ENCODE data around the gene NTM.

Gene NTM

DNA sequence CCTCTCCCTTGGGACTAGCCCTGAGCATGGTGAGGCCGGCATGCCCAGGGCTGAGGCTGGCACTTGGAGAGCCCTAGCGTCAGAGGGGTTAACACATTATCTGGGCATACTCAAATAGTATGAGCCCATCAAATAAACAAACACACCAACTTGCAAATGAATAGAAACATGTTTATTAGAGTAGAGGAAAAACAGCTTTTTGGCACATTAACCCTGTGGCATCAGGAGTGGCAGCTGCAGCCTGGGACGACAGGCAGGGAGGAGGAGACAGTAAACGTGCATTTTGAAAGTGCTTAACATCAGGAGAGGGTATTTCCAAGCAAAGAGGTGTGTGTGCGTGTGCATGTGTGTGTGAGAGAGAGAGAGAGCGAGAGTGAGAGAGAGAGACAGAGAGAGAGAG, 684.9 kb downstream of the NTM start:
- H3K27me3 ChIP-seq, result no peaks in the 10 kb centered on the region
- no peaks in the 10 kb centered on the region for H3K4me1 ChIP-seq
- no peaks in the 10 kb centered on the region; the same call in 1 of the 2 replicates for H3K9me3 ChIP-seq
- TF ChIP-seq, protein P1, sequence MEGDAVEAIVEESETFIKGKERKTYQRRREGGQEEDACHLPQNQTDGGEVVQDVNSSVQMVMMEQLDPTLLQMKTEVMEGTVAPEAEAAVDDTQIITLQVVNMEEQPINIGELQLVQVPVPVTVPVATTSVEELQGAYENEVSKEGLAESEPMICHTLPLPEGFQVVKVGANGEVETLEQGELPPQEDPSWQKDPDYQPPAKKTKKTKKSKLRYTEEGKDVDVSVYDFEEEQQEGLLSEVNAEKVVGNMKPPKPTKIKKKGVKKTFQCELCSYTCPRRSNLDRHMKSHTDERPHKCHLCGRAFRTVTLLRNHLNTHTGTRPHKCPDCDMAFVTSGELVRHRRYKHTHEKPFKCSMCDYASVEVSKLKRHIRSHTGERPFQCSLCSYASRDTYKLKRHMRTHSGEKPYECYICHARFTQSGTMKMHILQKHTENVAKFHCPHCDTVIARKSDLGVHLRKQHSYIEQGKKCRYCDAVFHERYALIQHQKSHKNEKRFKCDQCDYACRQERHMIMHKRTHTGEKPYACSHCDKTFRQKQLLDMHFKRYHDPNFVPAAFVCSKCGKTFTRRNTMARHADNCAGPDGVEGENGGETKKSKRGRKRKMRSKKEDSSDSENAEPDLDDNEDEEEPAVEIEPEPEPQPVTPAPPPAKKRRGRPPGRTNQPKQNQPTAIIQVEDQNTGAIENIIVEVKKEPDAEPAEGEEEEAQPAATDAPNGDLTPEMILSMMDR (IDR thresholded peaks at IDR 0.05; ENCODE audit: low read depth, low read length), result no peak
- H3K36me3 ChIP-seq, result no peaks in the 10 kb centered on the region
- no peak overlapping the region for H3K4me3 ChIP-seq (ENCODE audit: low read depth, low read length)
- DNase-seq, result no peak

- no peaks in the 10 kb centered on the region; the same call in 1 of the 2 replicates for H3K9me3 ChIP-seq
- DNase-seq, result no peak
- TF ChIP-seq, protein P1 (IDR thresholded peaks at IDR 0.05; ENCODE audit: low read depth, low read length), result no peak
These were observed 686.3 kb downstream of the NTM start for GRCh38 chr11:132056689-132057088.

GRCh38 chr11:132057266-132057665, 686.9 kb downstream of the NTM start:
- TF ChIP-seq, protein P1 (IDR thresholded peaks at IDR 0.05; ENCODE audit: low read depth, low read length), result no peak
- no peak overlapping the region for H3K4me3 ChIP-seq (ENCODE audit: low read depth, low read length)
- DNase-seq, result no peak

More at GRCh38 chr11:132056689-132057088, 686.3 kb downstream of the NTM start:
- Histone ChIP-seq H3K27me3 (no peaks in the 10 kb centered on the region), H3K4me1 (no peaks in the 10 kb centered on the region), H3K4me3 (ENCODE audit: low read depth, low read length) (no peak overlapping the region), H3K36me3 (no peaks in the 10 kb centered on the region)

GRCh38 chr11:132058211-132058772, 687.9 kb downstream of the NTM start:
- H3K4me1 ChIP-seq, result no peaks in the 10 kb centered on the region
- no peaks in the 10 kb centered on the region; the same call in 1 of the 2 replicates for H3K9me3 ChIP-seq
- H3K36me3 ChIP-seq, result no peaks in the 10 kb centered on the region
- no peak overlapping the region for H3K4me3 ChIP-seq (ENCODE audit: low read depth, low read length)
- TF ChIP-seq, protein P1 (IDR thresholded peaks at IDR 0.05; ENCODE audit: low read depth, low read length), result no peak
- no peaks in the 10 kb centered on the region for H3K27me3 ChIP-seq
- DNase-seq, result no peak

More at GRCh38 chr11:132057266-132057665, 686.9 kb downstream of the NTM start:
- H3K36me3 ChIP-seq, result no peaks in the 10 kb centered on the region
- H3K27me3 ChIP-seq, result no peaks in the 10 kb centered on the region
- no peaks in the 10 kb centered on the region for H3K4me1 ChIP-seq
- H3K9me3 ChIP-seq, result no peaks in the 10 kb centered on the region; the same call in 1 of the 2 replicates

DNA sequence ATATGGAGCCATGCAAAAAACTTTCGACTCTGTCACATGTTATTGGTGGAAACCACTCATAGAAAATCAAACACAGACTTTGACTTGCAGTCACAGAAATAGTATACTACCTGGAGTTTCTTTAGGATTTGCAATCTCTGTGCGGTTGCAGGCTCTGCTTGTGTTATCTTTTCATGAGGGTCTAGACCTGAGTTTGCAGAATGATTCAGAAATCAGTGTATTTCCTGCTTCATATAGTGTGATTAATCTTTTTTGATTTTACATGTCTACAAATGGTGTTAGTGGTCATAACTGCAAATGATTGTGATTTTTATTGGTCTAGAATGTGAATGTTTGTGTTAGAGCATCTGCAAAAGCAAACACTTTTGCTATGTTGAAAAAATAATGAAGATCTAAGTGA, 690.2 kb downstream of the NTM start:
- Histone ChIP-seq H3K36me3 (no peaks in the 10 kb centered on the region), H3K4me1 (no peaks in the 10 kb centered on the region), H3K27me3 (no peaks in the 10 kb centered on the region), H3K4me3 (ENCODE audit: low read depth, low read length) (no peak overlapping the region), H3K9me3 (no peaks in the 10 kb centered on the region)
- no peak for DNase-seq
- TF ChIP-seq, protein P1 (IDR thresholded peaks at IDR 0.05; ENCODE audit: low read depth, low read length), result no peak

- no peaks in the 10 kb centered on the region for H3K27me3 ChIP-seq
- DNase-seq, result no peak
- H3K4me3 ChIP-seq (ENCODE audit: low read depth, low read length), result no peak overlapping the region
- H3K36me3 ChIP-seq, result no peaks in the 10 kb centered on the region
- TF ChIP-seq, protein P1 (IDR thresholded peaks at IDR 0.05; ENCODE audit: low read depth, low read length), result no peak
- no peaks in the 10 kb centered on the region; the same call in 1 of the 2 replicates for H3K9me3 ChIP-seq
- H3K4me1 ChIP-seq, result no peaks in the 10 kb centered on the region
These were observed 691.6 kb downstream of the NTM start for GRCh38 chr11:132062031-132062430.

All from BE2C (cell line).